ENCODE results near the gene SPDYE5.

Gene SPDYE5

GRCh38 chr7:75537731-75538130 is 45.6 kb downstream of the SPDYE5 start:
- DNase-seq (ENCODE audit: low read depth) = no peak

- DNase-seq (ENCODE audit: low read depth) = no peak
Observed at GRCh38 chr7:75546237-75547015, 54.3 kb downstream of the SPDYE5 start.

Measured in activated T-cell treated with anti-CD3 and anti-CD28 coated beads for 48 hours (primary cell).